GM19455 (cell line): ENCODE results near the gene AQR.
"Not testable (repeated sequence)": the region's sequence is repeated elsewhere in the genome, so short reads cannot be mapped to it uniquely, and the experiment has no call there.

Experiments
- ATAC-seq: cut with Tn5 transposase; IDR thresholded peaks from one replicate; pipeline ENCODE4 v1.9.1; 2021; ENCODE audit not compliant: unreplicated experiment

AQR gene

DNA sequence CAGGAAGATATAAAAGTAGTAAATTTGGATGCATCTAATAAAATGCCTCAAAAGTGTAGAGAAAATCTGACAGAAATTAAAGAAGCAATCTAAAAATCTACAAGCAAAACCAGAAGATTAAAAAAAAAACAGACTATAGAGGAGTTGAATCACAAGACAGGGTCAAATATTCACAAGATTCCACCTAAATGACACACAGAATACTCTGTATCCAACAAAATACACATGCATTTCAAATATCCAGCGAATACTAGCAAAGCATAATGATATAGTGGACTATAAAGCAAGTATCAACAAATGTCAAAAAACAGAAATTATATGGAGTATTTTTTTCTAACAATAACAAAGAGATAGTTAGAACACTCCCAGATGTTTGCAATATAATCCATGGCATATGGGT is 153.7 kb downstream of the AQR start:
- no peak for ATAC-seq

DNA sequence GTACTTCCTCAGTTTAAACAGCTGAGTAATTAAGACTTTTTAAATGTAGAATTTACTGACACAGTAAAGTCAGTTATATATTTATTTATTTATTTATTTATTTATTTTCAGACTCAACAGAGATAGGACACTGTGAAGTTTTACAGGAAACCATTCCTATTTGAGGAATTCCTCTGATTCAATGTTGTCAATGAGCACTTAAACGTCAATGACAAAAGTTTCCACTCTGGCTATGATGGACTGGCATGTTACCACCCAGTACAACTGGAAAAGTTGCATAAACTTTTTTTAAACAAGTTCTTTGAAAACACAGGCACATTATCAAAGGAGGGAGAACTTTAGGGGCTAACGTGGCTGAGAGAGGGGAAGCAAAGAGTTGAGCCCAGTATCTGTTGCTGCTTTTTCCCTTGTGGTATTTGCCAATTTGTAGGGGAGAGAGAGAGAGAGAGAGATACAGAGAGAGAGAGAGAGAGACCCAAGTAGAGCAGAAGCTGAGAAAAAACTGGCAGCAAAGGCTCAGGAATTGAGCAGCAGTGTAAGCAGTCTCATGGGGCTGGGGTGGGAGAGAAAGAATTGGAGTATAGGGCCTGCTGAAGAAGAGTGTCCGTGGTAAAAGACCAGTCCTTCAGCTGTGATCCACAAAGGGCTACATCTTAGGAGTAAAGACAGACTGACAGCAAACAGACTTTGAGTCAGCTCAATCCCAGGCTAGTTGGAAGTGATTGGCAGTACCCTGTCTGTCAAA is 155.9 kb downstream of the AQR start:
- ATAC-seq, result no peak

DNA sequence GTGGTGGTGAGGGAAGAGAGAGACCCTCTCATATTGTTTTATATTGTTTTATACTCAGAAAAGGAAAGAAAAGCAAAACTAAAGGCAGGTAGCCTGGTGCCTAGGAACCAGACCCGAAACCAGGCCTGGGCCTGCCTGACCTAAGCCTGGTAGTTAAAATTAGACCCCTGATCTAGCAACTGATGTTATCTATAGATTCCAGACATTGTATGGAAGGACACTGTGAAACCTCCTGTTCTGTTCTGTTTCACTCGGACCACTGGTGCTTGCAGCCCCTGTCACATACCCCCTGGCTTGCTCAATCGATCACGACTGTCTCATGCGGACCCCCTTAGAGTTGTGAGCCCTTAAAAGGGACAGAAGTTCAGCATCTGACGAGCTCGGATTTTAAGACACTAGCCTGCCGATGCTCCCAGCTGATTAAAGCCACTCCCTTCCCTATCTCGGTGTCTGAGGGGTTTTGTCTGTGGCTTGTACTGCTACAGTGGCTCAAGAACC is 156.6 kb downstream of the AQR start:
- ATAC-seq, result not testable (repeated sequence)

DNA sequence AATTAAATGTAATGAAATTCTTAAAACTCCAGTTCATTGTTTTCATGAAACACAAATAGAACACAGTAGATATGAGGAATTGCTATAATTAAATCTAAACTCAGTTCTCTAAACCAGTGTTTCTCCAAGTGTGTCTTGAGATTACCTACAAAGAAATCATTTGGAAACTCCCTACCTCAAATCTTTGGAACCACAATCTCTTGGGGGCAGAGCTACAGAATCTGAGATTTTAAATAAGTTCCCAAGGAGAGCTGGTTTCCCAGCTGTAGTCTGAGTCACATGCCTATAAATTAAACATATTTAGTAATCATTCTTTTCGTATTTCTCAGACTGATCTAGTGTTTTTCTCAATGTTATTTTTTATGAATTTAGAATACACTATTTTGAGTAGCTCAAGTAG is 157.2 kb downstream of the AQR start:
- ATAC-seq, result no peak

- ATAC-seq, result no peak
These were observed 159.0 kb downstream of the AQR start for GRCh38 chr15:34810443-34811129.

DNA sequence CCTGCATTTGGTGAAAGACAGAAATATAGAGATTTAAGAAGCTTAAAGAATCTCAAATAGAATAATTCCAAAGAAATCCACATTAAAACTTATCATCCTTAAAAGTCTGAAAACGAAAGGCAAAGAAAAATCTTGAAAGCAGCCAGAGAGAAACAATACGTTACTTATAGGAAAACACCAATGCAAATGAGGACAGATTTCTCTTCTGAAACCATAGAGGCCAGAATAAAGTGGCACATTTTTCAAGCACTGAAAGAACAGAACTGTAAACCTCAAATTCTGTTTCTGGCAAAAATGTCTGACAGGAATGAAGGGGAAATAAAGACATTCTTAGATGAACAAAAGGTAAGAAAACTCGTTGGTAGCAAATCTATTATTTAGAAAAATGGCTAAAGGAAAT is 160.4 kb downstream of the AQR start:
- ATAC-seq, result no peak

DNA sequence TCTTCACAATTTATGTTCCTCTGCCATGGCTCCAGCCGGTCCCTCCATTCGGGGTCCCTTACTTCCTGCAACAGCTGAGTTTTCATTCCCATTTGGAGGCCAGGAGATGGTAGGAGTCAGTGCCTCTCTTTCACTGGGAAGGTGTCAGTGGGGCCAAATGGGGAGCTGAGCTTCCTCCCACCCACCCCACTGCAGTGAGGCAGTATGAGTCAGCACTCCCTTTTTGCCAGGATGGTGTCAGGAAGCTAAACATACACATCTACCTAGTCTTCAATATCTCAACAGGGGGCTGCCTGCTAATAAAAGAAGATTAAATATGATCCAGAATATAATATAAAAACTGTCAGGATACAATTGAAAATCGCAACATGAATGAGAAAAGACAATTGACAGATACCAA is 161.5 kb downstream of the AQR start:
- no peak for ATAC-seq

- ATAC-seq, result not testable (repeated sequence)
These were observed 162.3 kb downstream of the AQR start for GRCh38 chr15:34807241-34807640.

DNA sequence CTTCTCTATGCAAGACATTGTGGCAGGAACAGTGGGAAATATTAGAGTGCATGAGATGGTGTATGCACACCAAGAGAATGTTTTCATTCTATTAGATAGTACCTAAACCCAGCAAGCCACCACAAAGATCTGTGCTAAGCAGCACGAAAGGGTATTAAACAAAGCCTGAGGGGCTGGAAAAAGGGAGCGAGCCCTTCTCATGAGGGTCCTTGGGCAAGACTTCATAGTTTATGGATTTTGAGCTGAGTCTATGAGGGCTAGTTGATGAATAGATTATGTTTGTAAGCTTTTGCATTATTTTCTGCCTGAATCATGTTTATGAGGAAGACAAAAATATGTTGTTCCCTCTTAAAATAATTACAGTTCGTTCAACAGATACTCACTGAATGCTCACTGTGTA is 164.8 kb downstream of the AQR start:
- ATAC-seq, result no peak

- no peak for ATAC-seq
These were observed 165.4 kb downstream of the AQR start for GRCh38 chr15:34804113-34804512.

DNA sequence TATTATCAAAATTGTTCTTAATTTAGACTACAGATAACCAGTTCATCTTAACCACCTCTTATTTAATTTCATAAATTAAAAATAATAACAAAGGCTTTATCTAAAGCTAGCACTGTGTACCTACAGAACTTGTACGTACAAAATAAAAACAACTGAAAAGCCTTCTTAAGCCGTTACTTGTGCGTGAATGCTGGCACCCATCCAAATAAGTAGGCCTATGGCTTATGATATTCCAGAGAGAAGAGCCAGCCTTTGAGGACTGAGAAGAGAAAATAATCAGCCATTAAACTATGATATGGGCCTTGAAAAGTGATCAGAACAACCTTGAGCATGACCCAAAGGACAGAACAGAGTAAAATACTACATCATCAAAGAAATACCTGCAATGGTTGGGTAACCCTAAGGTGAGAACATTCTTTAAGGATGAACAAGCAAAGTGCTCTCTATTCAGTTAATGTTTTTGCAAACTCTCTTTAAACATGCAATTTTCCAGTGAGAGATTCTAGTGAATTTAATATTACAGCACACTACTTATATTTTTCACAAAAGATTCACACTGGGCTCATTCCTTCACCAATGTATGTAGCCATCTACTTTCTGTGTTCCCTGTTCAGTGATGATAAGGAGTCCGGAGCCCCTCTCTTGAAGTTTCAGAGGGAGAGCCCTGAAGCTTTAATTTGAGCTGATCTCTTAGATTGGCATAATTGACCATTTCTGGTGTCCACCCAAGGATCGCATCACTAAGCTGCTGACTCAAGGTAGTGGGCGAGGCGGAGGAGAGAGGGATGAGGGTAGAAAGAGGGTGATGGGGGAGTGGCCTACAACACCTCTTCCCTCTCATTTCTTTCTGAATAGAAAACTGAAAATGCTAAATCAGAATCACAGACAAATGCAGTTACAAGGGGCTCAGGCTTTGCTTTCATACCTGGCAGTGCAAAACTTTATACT is 166.5 kb downstream of the AQR start:
- no peak for ATAC-seq

- no peak for ATAC-seq
These were observed 167.2 kb downstream of the AQR start for GRCh38 chr15:34802371-34802770.
